Smooth muscle cell (in vitro differentiated cells): Measurements from ENCODE around the gene RAB6B. TPM values are rescaled to one million over a fixed set of nuclear protein-coding genes. Genes with fewer than 3 reads are reported as not detected.

Experiments used
- DNase-seq: peaks from one replicate; lab custom pipeline; 2025; ENCODE audit not compliant: unreplicated experiment; lab: John Stamatoyannopoulos, UW
- H2AFZ ChIP-seq: fragments of 200-600 bp; sonication (generic); 2 replicates; pipeline ENCODE4 v1.6.0; 2016; ENCODE audit warnings: antibody characterized with exemption, low read depth, mild to moderate bottlenecking
- H3F3A ChIP-seq: fragments of 200-600 bp; sonication (generic); 2 replicates; pipeline ENCODE4 v1.6.0; 2017; ENCODE audit warnings: antibody characterized with exemption, low read depth
- H3K27ac ChIP-seq: fragments of 200-600 bp; sonication (generic); 2 replicates; pipeline ENCODE4 v1.5.1; 2016; ENCODE audit warnings: low read depth, mild to moderate bottlenecking
- H3K27me3 ChIP-seq: fragments of 200-600 bp; sonication (generic); 2 replicates; pipeline ENCODE4 v1.6.1; 2016; ENCODE audit warnings: low read depth, mild to moderate bottlenecking
- H3K36me3 ChIP-seq: fragments of 200-600 bp; sonication (generic); 2 replicates; pipeline ENCODE4 v1.5.1; 2016; ENCODE audit warnings: low read depth
- H3K4me1 ChIP-seq: fragments of 200-600 bp; sonication (generic); 2 replicates; pipeline ENCODE4 v1.5.1; 2016; ENCODE audit warnings: low read depth
- H3K4me2 ChIP-seq: fragments of 200-600 bp; sonication (generic); 2 replicates; pipeline ENCODE4 v1.6.0; 2016; ENCODE audit warnings: mild to moderate bottlenecking
- H3K4me3 ChIP-seq: fragments of 200-600 bp; sonication (generic); 2 replicates; pipeline ENCODE4 v1.5.1; 2016; ENCODE audit warnings: mild to moderate bottlenecking
- H3K79me2 ChIP-seq: fragments of 200-600 bp; sonication (generic); 2 replicates; pipeline ENCODE4 v1.6.0; 2016; ENCODE audit warnings: low read depth, mild to moderate bottlenecking
- H3K9ac ChIP-seq: fragments of 200-600 bp; sonication (generic); 2 replicates; pipeline ENCODE4 v1.6.0; 2016; ENCODE audit warnings: low read depth
- H3K9me3 ChIP-seq: fragments of 200-600 bp; sonication (generic); replicated peaks from 2 replicates; pipeline ENCODE4 v1.5.1; 2016; ENCODE audit warnings: low read depth
- H4K20me1 ChIP-seq: fragments of 200-600 bp; sonication (generic); 2 replicates; pipeline ENCODE4 v1.6.0; 2016; ENCODE audit warnings: low read depth
- CTCF ChIP-seq: fragments of 200-600 bp; sonication (generic); IDR thresholded peaks from 2 replicates; pipeline ENCODE4 v1.5.1; 2017; ENCODE audit warnings: borderline replicate concordance, mild to moderate bottlenecking, antibody characterized with exemption; ENCODE audit not compliant: insufficient read depth, poor library complexity, severe bottlenecking
- WGBS: methylation state at CpG from one replicate; pipeline ENCODE4 v1.1.7; 2016; ENCODE audit warnings: low lambda C conversion rate; 5-methylcytosine and 5-hydroxymethylcytosine counted together
- polyA plus RNA-seq: library from polyadenylated mRNA; unstranded; fragments of >200 nt; fragmentation: Nextera tagmentation; extraction: Ambion mirVana; gene quantifications from 2 replicates; pipeline ENCODE4 v1.2.1, GENCODE V29; 2016
- total RNA-seq: library from RNA; depleted of rRNA; stranded (reverse); fragments of >200 nt; gene quantifications from 2 replicates; pipeline ENCODE4 v1.2.3, GENCODE V29; 2014

RAB6B gene
- total and polyA plus RNA-seq, 2 experiments from 2014 or later: 1.2 to 2.0 TPM

GRCh38 chr3:133868758-133869475 is 26.8 kb downstream of the RAB6B start:
- Histone ChIP-seq H3K9ac (no peak overlapping the region), H3K4me1 (no peaks in the 10 kb centered on the region), H3K27me3 (no peaks in the 10 kb centered on the region), H4K20me1 (no peaks in the 10 kb centered on the region), H3K9me3 (no peaks in the 10 kb centered on the region), H3K4me2 (no peak overlapping the region), H3K4me3 (no peak overlapping the region), H3F3A (no peaks in the 10 kb centered on the region), H2AFZ (no peak overlapping the region), H3K36me3 (no peaks in the 10 kb centered on the region), H3K27ac (no peak overlapping the region), H3K79me2 (no peaks in the 10 kb centered on the region)
- no peak for DNase-seq
- WGBS: 85% methylated on average over 7 of the region's 7 CpGs
- no peak for TF ChIP-seq CTCF

- Histone ChIP-seq H3K9me3 (no peaks in the 10 kb centered on the region), H3F3A (no peaks in the 10 kb centered on the region), H3K4me3 (no peak overlapping the region), H3K36me3 (no peaks in the 10 kb centered on the region), H3K79me2 (no peaks in the 10 kb centered on the region), H2AFZ (no peak overlapping the region), H3K4me1 (no peaks in the 10 kb centered on the region), H3K9ac (no peak overlapping the region), H3K4me2 (no peak overlapping the region), H3K27ac (no peak overlapping the region), H4K20me1 (no peaks in the 10 kb centered on the region), H3K27me3 (no peaks in the 10 kb centered on the region)
- no peak for TF ChIP-seq CTCF
- 85% methylated on average over 8 of the region's 8 CpGs for WGBS
- DNase-seq: no peak
These were observed 27.5 kb downstream of the RAB6B start for GRCh38 chr3:133868186-133868585.

GRCh38 chr3:133866141-133866540 is 29.5 kb downstream of the RAB6B start:
- Histone ChIP-seq H3K9me3 (no peaks in the 10 kb centered on the region), H3K4me1 (no peaks in the 10 kb centered on the region), H3K4me3 (no peak overlapping the region), H3K36me3 (no peaks in the 10 kb centered on the region), H3K4me2 (no peak overlapping the region), H3F3A (no peaks in the 10 kb centered on the region), H3K79me2 (no peaks in the 10 kb centered on the region), H2AFZ (no peak overlapping the region), H4K20me1 (no peaks in the 10 kb centered on the region), H3K27ac (no peak overlapping the region), H3K9ac (no peak overlapping the region), H3K27me3 (no peaks in the 10 kb centered on the region)
- WGBS: 93% methylated on average over 3 of the region's 3 CpGs
- DNase-seq: no peak
- no peak for TF ChIP-seq CTCF

- no peaks in the 10 kb centered on the region for H3K79me2 ChIP-seq
- no peak overlapping the region for H3K4me3 ChIP-seq
- H4K20me1 ChIP-seq: no peaks in the 10 kb centered on the region
- H3K4me1 ChIP-seq: no peaks in the 10 kb centered on the region
- no peaks in the 10 kb centered on the region for H3K9me3 ChIP-seq
- WGBS: 86% methylated on average over 5 of the region's 5 CpGs
- TF ChIP-seq CTCF: no peak
- DNase-seq: no peak
- no peak overlapping the region for H3K4me2 ChIP-seq
- no peak overlapping the region for H3K27ac ChIP-seq
- H3K36me3 ChIP-seq: no peaks in the 10 kb centered on the region
- H3F3A ChIP-seq: no peaks in the 10 kb centered on the region
- H3K27me3 ChIP-seq: no peaks in the 10 kb centered on the region
- no peak overlapping the region for H3K9ac ChIP-seq
- no peak overlapping the region for H2AFZ ChIP-seq
These were observed 30.4 kb downstream of the RAB6B start for GRCh38 chr3:133865136-133865855.
